AG09309 (cell line): ENCODE data around the gene CA5B.
"Not testable (repeated sequence)": the region's sequence is repeated elsewhere in the genome, so short reads cannot be mapped to it uniquely, and the experiment has no call there.

Experiments
- DNase-seq: peaks from one replicate; pipeline ENCODE4 v3.0.0-alpha.2; 2010; ENCODE audit warnings: low read depth
- H3K4me3 ChIP-seq: 2 replicates; pipeline ENCODE4 v1.5.1; 2011; ENCODE audit warnings: mild to moderate bottlenecking, low read depth, low read length, moderate library complexity; ENCODE audit not compliant: control insufficient read depth
- TF ChIP-seq, protein P1 (sequence below): IDR thresholded peaks from 2 replicates; pipeline ENCODE4 v1.5.1; 2011; ENCODE audit warnings: mild to moderate bottlenecking, low read depth, low read length, inconsistent platforms; ENCODE audit not compliant: insufficient read depth, control insufficient read depth; ENCODE audit errors: missing control alignments

Gene CA5B, protein sequence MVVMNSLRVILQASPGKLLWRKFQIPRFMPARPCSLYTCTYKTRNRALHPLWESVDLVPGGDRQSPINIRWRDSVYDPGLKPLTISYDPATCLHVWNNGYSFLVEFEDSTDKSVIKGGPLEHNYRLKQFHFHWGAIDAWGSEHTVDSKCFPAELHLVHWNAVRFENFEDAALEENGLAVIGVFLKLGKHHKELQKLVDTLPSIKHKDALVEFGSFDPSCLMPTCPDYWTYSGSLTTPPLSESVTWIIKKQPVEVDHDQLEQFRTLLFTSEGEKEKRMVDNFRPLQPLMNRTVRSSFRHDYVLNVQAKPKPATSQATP

DNA sequence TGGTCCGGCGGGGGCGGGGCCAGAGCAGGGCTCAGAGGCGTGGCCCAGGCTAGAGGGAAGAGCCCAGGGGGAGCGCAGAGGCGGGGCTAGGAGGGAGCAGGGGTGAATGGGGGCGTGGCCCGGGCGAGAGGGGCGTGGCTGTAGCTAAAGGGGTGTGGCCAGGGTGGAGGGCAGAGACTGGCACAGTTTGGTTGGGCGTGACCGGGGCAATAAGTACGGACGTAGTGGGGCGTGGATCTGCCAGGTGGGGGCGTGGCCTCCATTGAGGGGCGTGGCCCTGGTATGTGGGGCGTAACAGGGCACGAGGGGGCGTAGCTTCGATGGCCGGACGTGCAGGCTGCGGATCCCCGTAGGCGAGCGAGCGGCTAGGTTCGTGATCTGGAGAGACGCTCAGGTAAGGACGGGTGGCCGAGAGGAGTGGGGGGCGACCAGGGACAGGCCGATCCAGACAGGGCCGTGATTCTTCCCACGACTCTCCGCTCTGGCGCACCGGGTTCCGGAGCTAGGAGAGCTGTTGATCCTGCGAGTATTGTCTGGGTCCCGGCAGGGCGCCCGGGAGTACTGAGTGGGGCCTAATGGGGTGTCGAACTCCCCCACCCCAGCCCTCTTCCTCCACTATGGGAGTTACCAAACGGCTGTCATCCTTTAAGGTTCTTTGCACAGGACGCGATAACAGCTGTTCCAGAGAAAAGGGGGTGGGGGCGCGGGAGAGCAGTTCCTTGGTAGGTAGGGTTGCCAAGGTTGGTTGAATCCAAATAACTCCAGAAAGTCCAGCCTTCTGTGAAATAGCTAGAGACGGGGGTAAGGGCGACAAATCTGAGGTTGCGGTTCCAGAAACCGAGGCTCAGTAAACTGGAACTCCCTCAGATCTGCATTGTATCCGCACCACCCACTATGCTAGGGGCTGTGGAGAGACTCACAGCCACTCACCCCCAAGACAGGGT, at the start of gene CA5B:
TSS of gene CA5B (plus strand) at position 312 of the 944 bp plus-strand sequence. CDS start 11,754 bp downstream, outside the sequence.
- H3K4me3 ChIP-seq, result peak within 1 kb of the TSS; percentile 38
- DNase-seq, result no peak
- TF ChIP-seq, protein P1, sequence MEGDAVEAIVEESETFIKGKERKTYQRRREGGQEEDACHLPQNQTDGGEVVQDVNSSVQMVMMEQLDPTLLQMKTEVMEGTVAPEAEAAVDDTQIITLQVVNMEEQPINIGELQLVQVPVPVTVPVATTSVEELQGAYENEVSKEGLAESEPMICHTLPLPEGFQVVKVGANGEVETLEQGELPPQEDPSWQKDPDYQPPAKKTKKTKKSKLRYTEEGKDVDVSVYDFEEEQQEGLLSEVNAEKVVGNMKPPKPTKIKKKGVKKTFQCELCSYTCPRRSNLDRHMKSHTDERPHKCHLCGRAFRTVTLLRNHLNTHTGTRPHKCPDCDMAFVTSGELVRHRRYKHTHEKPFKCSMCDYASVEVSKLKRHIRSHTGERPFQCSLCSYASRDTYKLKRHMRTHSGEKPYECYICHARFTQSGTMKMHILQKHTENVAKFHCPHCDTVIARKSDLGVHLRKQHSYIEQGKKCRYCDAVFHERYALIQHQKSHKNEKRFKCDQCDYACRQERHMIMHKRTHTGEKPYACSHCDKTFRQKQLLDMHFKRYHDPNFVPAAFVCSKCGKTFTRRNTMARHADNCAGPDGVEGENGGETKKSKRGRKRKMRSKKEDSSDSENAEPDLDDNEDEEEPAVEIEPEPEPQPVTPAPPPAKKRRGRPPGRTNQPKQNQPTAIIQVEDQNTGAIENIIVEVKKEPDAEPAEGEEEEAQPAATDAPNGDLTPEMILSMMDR, result no peak

DNA sequence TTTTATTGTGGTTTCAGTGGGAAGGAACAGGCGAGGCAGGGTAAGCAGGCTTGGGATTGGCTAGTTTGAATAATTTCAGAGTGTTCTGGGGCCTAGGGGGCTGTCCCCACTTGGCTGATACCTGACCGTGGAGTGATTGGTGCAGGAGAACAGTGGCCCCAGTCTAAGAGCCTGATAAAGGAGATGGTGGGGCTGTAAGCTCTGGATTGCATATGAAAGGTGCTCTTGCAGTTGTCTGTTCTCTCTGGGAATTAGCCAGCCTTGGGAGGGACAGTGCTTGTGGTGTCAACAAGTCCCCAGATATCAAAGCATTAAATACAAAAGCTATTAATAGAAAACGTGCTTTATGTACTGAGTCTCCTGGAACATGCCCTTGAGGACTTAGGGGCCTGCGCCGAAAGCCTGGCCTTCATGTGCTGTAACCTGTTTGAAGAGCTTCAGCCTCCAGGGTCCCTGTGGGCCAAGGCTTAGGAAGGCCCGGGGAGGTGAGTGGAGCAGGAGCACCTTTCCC, 43.1 kb upstream of the CA5B start:
- no peak for DNase-seq
- TF ChIP-seq, protein P1, result no peak
- H3K4me3 ChIP-seq, result no peak overlapping the region

DNA sequence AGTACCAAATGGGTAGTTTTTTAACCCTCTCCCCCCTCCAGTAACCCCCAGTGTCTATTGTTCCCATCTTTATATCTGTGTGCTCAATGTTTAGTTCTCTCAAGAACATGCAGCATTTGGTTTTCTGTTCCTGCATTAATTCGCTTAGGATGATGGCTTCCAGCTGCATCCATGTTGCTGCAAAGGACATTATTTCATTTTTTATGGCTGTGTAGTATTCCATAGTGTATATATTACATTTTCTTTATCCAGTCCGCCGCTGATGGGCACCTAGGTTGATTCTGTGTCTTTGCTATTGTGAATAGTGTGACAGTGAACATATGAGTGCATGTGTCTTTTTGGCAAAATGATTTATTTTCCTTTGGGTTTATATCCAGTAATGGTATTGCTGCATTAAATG, 41.6 kb upstream of the CA5B start:
- TF ChIP-seq, protein P1, result no peak
- DNase-seq, result no peak
- H3K4me3 ChIP-seq, result no peak overlapping the region

DNA sequence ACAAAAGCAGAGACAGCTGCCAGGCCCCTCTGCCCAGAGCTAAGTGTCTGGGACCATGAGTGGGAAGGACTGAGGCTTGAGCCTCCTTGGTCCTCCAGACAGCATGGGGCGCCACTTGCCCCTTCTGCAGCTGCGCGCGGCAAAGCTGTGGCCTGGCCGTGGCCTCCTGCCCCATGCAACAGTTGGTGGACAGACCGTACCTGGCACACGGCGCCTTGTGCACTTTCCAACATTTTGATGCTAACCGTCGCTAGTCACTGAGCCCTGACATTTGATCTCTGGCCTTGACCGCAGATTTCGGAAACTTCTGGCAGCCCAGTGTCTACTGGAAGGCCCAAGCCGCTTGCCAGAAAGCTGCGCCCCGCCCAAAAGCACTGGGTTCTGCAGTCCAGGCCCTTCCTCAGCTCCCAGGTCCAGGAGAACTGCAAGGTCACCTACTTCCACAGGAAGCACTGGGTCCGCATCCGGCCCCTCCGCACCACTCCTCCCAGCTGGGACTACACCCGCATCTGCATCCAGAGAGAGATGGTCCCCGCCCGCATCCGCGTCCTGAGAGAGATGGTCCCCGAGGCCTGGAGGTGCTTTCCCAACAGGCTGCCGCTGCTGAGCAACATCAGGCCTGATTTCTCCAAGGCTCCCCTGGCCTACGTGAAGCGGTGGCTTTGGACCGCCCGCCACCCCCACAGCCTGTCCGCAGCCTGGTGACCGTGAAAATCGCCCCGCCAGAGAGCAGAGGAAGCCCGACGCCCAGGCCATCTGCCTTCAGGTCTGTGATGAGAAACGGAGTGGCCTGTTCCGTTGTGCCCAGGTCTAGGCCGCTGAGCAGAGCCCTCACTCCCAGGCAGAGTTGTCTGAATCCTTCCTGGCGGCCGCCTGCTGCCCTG, 35.3 kb upstream of the CA5B start:
- TF ChIP-seq, protein P1, result no peak
- no peak for DNase-seq

DNA sequence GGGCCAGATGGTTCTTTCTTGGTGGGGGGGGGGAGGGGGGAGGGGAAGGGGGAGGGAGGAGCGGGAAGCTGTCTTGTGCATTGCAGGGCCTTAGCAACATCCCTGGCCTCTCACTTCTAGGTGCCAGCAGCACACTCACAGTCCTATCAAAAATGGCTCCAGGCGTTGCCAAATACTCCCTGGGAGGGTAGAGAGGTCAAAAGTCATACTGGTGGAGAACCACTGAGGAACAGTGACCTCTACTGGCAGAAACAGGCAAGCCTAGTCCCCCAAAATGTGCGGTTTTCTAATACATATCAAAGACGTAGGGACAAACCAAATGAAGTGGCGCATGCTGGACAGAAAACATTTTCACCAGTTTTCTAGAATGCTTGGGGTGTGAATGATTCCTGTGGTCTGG, 34.3 kb upstream of the CA5B start:
- H3K4me3 ChIP-seq, DNase-seq: not testable (repeated sequence)

More for the DNA sequence above, 35.3 kb upstream of the CA5B start:
- no peak overlapping the region for H3K4me3 ChIP-seq

DNA sequence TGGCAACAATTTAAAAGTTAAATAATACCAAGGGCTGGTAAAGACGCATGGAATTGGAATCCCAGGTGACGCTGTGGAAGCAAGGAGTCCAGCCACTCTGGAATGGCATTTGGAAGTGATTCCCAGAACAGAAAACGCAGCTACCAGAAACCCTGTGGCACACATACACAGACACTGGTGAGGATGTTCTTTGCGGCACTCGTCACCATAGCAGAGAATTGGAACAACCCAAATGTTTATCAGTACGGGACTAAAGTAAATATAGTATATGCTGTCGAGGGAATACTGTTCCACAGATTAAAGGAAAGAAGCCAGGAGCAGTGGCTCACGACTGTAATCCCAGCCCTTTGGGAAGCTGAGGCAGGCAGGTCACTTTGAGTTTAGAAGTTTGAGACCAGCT, 33.8 kb upstream of the CA5B start:
- not testable (repeated sequence) for DNase-seq, H3K4me3 ChIP-seq

DNA sequence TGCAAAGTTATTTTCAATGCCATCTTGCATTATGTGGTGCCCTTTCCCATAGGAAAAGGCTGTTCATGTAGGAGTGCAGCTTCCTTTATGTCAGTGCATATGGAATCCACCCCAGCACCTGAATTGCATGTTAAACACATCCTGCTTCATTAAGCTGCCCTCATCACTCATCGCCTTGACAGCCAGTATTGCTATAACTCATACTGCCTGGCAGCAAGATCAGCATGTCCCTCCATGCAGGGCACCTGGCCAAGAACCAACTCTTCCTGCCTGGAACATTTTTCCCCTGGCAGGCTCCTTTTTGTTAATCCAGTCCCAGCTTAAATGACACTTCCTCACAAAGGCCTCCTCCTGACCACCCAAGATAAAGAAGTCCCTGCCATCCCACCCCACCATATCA, 23.5 kb upstream of the CA5B start:
- TF ChIP-seq, protein P1, result no peak
- no peak for DNase-seq
- H3K4me3 ChIP-seq, result no peak overlapping the region
